Ectodermal cell (in vitro differentiated cells): Measurements from ENCODE around the gene C12orf76.
"Not testable (repeated sequence)": the region's sequence is repeated elsewhere in the genome, so short reads cannot be mapped to it uniquely, and the experiment has no call there.

Source experiments
- H3K27ac ChIP-seq: 2 replicates; pipeline ENCODE4 v1.7.0; 2013; ENCODE audit warnings: mild to moderate bottlenecking, low read depth, low read length; ENCODE audit not compliant: insufficient read depth, poor library complexity, severe bottlenecking
- H3K27me3 ChIP-seq: 2 replicates; pipeline ENCODE4 v1.7.0; 2013; ENCODE audit warnings: mild to moderate bottlenecking, low read length; ENCODE audit not compliant: insufficient read depth, control insufficient read depth, poor library complexity, severe bottlenecking
- H3K36me3 ChIP-seq: one replicate; pipeline ENCODE4 v1.7.0; 2013; ENCODE audit warnings: low read length; ENCODE audit not compliant: control insufficient read depth, insufficient read depth
- H3K4me1 ChIP-seq: one replicate; pipeline ENCODE4 v1.7.0; 2013; ENCODE audit warnings: low read length; ENCODE audit not compliant: control insufficient read depth, insufficient read depth
- H3K4me3 ChIP-seq: 2 replicates; pipeline ENCODE4 v1.7.0; 2013; ENCODE audit warnings: low read depth, low read length, control low read depth; ENCODE audit not compliant: insufficient read depth
- H3K9me3 ChIP-seq: 2 replicates; pipeline ENCODE4 v1.7.0; 2013; ENCODE audit warnings: mild to moderate bottlenecking, low read length, moderate library complexity; ENCODE audit not compliant: control insufficient read depth
- WGBS, 2 experiments: methylation state at CpG; one replicate each; pipeline ENCODE4 v1.1.7; 2013; ENCODE audit warnings: missing lambda C conversion rate in 2 of 2; 5-methylcytosine and 5-hydroxymethylcytosine counted together

C12orf76 gene

GRCh38 chr12:110079477-110080400, 31.4 kb upstream of the C12orf76 start:
- Histone ChIP-seq H3K36me3 (no peaks in the 10 kb centered on the region), H3K4me1 (no peaks in the 10 kb centered on the region), H3K27ac (no peak overlapping the region), H3K9me3 (no peaks in the 10 kb centered on the region), H3K4me3 (no peak overlapping the region), H3K27me3 (no peaks in the 10 kb centered on the region)
- 91 to 93% methylated on average over 24 of the region's 24 CpGs for WGBS, 2 experiments

GRCh38 chr12:110077800-110078199, 29.5 kb upstream of the C12orf76 start:
- 94 to 95% methylated on average over 3 to 4 of the region's 4 CpGs for WGBS, 2 experiments
- H3K27ac ChIP-seq, result no peak overlapping the region
- H3K4me3 ChIP-seq, result no peak overlapping the region
- no peaks in the 10 kb centered on the region for H3K27me3 ChIP-seq
- no peaks in the 10 kb centered on the region for H3K36me3 ChIP-seq
- no peaks in the 10 kb centered on the region for H3K9me3 ChIP-seq
- H3K4me1 ChIP-seq, result no peaks in the 10 kb centered on the region

- Histone ChIP-seq H3K4me1 (no peaks in the 10 kb centered on the region), H3K9me3 (no peaks in the 10 kb centered on the region), H3K27ac (no peak overlapping the region), H3K36me3 (no peaks in the 10 kb centered on the region), H3K4me3 (no peak overlapping the region), H3K27me3 (no peaks in the 10 kb centered on the region)
- WGBS, 2 experiments, result 80 to 90% methylated on average over 1 of the region's 1 CpG
These were observed 27.6 kb upstream of the C12orf76 start for GRCh38 chr12:110075880-110076279.

DNA sequence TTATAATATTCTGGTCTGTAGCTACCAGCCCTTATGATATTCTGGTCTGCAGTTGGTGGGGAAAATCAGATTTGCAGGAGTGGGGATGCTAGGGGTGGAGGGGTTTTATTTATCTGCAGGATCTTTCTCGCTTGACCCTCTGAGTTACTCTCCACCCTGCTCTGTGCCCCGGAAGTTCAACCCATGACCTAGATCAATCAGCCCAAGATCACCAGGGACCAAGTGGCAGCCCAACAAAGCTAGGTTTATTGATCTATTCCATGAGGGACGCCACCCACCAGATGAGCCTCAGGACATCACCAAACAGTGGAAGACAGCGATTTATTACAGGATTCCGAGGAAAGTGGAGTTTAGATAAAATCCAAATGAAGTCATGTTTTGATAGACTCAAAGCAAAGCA, 25.8 kb upstream of the C12orf76 start:
- Histone ChIP-seq H3K4me3 (no peak overlapping the region), H3K9me3 (no peaks in the 10 kb centered on the region), H3K4me1 (no peaks in the 10 kb centered on the region), H3K27me3 (no peaks in the 10 kb centered on the region), H3K27ac (no peak overlapping the region), H3K36me3 (no peaks in the 10 kb centered on the region)
- WGBS, 2 experiments, result 94% methylated on average over 5 of the region's 5 CpGs

DNA sequence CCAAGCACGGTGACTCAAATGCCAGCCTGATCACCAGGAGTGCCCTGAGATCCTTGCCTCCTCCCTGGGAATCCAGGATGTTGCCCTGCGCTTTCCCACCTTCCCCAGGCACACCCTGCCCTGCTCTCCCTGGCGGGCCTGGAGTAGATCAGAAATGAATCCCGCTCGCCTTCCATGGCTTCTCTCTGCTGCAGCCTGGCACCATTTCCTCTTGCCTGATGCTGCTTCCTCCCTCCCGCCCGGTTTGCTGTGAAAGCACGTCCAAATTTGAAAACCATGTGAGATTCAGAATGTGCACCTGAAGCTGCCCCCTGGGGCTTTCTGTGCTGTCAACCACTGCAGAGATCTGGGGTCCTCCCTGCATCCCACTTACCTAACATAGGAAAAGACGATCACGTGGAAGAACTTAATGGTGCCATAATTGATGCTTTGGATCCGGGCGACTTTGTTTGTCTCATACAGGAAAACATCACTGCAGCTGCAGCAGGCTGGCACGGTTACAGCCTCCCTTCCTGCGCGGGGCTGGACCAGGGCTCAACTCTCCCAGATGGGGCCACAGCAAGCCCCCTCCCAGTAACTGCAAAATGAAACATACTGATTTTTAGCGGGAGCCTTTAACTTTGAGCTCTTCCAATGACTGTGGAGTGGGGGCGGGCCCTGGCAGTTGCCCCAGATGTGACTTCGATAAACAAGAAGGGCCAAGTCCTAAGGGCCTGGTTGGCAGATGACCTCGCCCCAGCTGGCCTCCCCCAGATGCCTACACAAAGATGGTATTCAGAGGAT, 24.9 kb upstream of the C12orf76 start:
- WGBS, 2 experiments, result 84 to 86% methylated on average over 19 of the region's 19 CpGs
- Histone ChIP-seq H3K27ac (no peak overlapping the region), H3K27me3 (no peaks in the 10 kb centered on the region), H3K4me1 (no peaks in the 10 kb centered on the region), H3K4me3 (no peak overlapping the region), H3K36me3 (no peaks in the 10 kb centered on the region), H3K9me3 (no peaks in the 10 kb centered on the region)

- not testable (repeated sequence) for H3K9me3 ChIP-seq, H3K27ac ChIP-seq, H3K27me3 ChIP-seq, H3K36me3 ChIP-seq, H3K4me3 ChIP-seq, H3K4me1 ChIP-seq
- 94% methylated on average over 8 to 9 of the region's 9 CpGs for WGBS, 2 experiments
These were observed 24.3 kb upstream of the C12orf76 start for GRCh38 chr12:110072636-110073035.

DNA sequence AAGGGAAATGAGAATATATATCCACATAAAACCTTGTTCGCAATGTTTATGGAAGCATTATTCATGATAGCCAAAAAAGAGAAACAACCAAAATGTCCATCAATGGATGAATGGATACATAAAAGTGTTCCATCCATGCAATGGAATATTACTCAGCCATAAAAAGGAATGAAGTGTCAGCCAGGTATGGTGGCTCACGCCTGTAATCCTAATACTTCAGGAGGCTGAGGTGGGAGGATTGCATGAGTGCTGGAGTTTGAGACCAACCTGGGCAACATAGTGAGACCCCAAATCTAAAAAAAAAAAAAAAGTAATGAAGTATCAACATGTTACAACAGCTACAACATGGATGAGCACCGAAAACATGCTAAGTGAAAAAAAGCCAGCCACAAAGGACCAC, 23.6 kb upstream of the C12orf76 start:
- Histone ChIP-seq H3K27ac (no peak overlapping the region), H3K36me3 (no peaks in the 10 kb centered on the region), H3K4me3 (no peak overlapping the region), H3K9me3 (no peaks in the 10 kb centered on the region), H3K27me3 (no peaks in the 10 kb centered on the region), H3K4me1 (no peaks in the 10 kb centered on the region)
- 89 to 92% methylated on average over 3 of the region's 3 CpGs for WGBS, 2 experiments

DNA sequence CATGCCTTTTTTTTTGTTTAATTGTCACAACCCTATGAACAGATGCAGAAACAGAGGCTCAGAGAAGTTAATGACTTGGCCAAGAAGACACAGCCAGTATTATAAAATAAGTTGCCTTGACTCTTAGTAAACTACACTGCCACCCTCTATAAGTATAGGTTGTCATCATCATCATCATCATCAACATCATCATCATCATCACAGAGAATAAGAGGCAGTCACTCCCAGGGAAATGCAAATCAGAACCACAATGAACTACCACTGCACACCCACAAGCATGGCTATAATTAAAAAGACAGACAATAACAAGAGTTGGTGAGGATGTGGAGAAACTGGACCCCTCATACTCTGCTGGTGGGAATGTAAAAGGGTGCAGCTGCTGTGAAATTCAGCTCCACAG, 23.2 kb upstream of the C12orf76 start:
- no peaks in the 10 kb centered on the region for H3K27me3 ChIP-seq
- H3K27ac ChIP-seq, result no peak overlapping the region
- no peak overlapping the region for H3K4me3 ChIP-seq
- no peaks in the 10 kb centered on the region for H3K36me3 ChIP-seq
- no peaks in the 10 kb centered on the region for H3K4me1 ChIP-seq
- no peaks in the 10 kb centered on the region for H3K9me3 ChIP-seq

- WGBS, 2 experiments, result 89 to 100% methylated on average over 2 of the region's 2 CpGs
- H3K4me3 ChIP-seq, result no peak overlapping the region
- no peaks in the 10 kb centered on the region for H3K9me3 ChIP-seq
These were observed 20.3 kb upstream of the C12orf76 start for GRCh38 chr12:110068654-110069053.

DNA sequence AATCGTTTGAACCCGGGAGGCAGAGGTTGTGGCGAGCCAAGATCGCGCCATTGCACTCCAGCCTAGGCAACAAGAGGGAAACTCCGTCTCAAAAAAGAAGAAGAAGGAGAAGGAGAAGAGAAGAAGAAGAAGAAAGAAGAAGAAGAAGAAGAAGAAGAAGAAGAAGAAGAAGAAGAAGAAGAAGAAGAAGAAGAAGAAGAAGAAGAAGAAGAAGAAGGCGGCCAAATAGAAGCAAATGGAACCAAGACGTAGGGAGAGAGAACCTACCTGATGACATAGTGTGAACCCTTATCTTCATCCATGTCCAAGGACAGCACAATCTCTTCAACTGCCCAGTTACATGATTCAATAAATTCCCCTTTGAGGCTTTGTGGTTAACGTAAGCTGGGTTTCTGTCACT, 19.8 kb upstream of the C12orf76 start:
- 93 to 94% methylated on average over 9 of the region's 9 CpGs for WGBS, 2 experiments
- H3K4me3 ChIP-seq, H3K9me3 ChIP-seq, H3K27me3 ChIP-seq, H3K4me1 ChIP-seq, H3K36me3 ChIP-seq, H3K27ac ChIP-seq: not testable (repeated sequence)

More at GRCh38 chr12:110068654-110069053, 20.3 kb upstream of the C12orf76 start:
- H3K27ac ChIP-seq, result no peak overlapping the region
- no peaks in the 10 kb centered on the region for H3K4me1 ChIP-seq
- no peaks in the 10 kb centered on the region for H3K27me3 ChIP-seq
- H3K36me3 ChIP-seq, result no peaks in the 10 kb centered on the region
